Islet precursor cell (in vitro differentiated cells): ENCODE results near the gene POLR1D.
A peak's percentile ranks its signal among the peaks of the same experiment; 100 is the strongest.

Experiments
- DNase-seq: peaks from one replicate; pipeline ENCODE4 v3.0.0-alpha.2; 2018

Gene POLR1D

GRCh38 chr13:27621366-27622101, at the start of gene POLR1D:
TSS of gene POLR1D (plus strand) at chr13:27621892. CDS start at chr13:27621984, 92 bp downstream.
- peak; percentile 90 for DNase-seq

- DNase-seq: no peak
These were observed 49.3 kb upstream of the POLR1D start for GRCh38 chr13:27572234-27572901.

GRCh38 chr13:27573265-27573664, 48.4 kb upstream of the POLR1D start:
- DNase-seq: no peak

- no peak for DNase-seq
These were observed 47.0 kb upstream of the POLR1D start for GRCh38 chr13:27574661-27575060.

GRCh38 chr13:27578121-27579030, 43.3 kb upstream of the POLR1D start:
- peak; percentile 61 for DNase-seq

- no peak for DNase-seq
These were observed 38.0 kb upstream of the POLR1D start for GRCh38 chr13:27583645-27584044.

GRCh38 chr13:27587095-27587746, 34.5 kb upstream of the POLR1D start:
- no peak for DNase-seq

GRCh38 chr13:27588405-27588804, 33.3 kb upstream of the POLR1D start:
- DNase-seq: no peak

GRCh38 chr13:27592865-27593264, 28.8 kb upstream of the POLR1D start:
- DNase-seq: no peak

- no peak for DNase-seq
These were observed 28.4 kb upstream of the POLR1D start for GRCh38 chr13:27593267-27593666.

GRCh38 chr13:27595055-27595811, 26.5 kb upstream of the POLR1D start:
- no peak for DNase-seq

GRCh38 chr13:27599096-27599495, 22.6 kb upstream of the POLR1D start:
- DNase-seq: no peak

GRCh38 chr13:27599845-27600553, 21.7 kb upstream of the POLR1D start:
- DNase-seq: peak; percentile 71

- no peak for DNase-seq
These were observed 21.0 kb upstream of the POLR1D start for GRCh38 chr13:27600711-27601110.

GRCh38 chr13:27601208-27601607, 20.5 kb upstream of the POLR1D start:
- DNase-seq: no peak

GRCh38 chr13:27601803-27602202, 19.9 kb upstream of the POLR1D start:
- no peak for DNase-seq

GRCh38 chr13:27605099-27605498, 16.6 kb upstream of the POLR1D start:
- DNase-seq: no peak

GRCh38 chr13:27605610-27606200, 16.0 kb upstream of the POLR1D start:
- DNase-seq: no peak

- no peak for DNase-seq
These were observed 14.6 kb upstream of the POLR1D start for GRCh38 chr13:27607125-27607524.

GRCh38 chr13:27613628-27614027, 8.1 kb upstream of the POLR1D start:
- no peak for DNase-seq

- DNase-seq: no peak
These were observed 3.8 kb upstream of the POLR1D start for GRCh38 chr13:27617881-27618321.
